Measurements from ENCODE around the gene MYO9A.

MYO9A gene

DNA sequence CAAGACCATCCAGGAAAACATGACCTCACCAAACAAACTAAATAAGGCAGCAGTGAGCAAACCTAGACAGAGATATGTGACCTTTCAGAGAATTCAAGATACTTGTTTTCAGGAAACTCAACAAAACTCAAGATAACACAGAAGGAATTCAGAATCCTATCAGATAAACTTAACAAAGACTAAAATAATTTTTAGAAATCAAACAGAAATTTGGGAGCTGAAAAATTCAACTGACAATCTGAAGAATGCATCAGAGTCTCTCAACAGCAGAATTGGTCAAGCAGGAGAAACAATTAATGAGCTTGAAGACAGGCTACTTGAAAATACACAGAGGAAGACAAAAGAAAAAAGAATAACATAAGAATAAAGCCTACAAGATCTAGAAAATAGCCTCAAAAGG, 55.6 kb downstream of the MYO9A start (continued):
- TF ChIP-seq, protein P1, sequence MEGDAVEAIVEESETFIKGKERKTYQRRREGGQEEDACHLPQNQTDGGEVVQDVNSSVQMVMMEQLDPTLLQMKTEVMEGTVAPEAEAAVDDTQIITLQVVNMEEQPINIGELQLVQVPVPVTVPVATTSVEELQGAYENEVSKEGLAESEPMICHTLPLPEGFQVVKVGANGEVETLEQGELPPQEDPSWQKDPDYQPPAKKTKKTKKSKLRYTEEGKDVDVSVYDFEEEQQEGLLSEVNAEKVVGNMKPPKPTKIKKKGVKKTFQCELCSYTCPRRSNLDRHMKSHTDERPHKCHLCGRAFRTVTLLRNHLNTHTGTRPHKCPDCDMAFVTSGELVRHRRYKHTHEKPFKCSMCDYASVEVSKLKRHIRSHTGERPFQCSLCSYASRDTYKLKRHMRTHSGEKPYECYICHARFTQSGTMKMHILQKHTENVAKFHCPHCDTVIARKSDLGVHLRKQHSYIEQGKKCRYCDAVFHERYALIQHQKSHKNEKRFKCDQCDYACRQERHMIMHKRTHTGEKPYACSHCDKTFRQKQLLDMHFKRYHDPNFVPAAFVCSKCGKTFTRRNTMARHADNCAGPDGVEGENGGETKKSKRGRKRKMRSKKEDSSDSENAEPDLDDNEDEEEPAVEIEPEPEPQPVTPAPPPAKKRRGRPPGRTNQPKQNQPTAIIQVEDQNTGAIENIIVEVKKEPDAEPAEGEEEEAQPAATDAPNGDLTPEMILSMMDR (tag by site-specific recombination; IDR thresholded peaks at IDR 0.05), result no peak
- TF ChIP-seq ZNF10 (tag by site-specific recombination; IDR thresholded peaks at IDR 0.05) (no peak), ZNF404 (tag by site-specific recombination; IDR thresholded peaks at IDR 0.05) (no peak), ZNF555 (tag by site-specific recombination; conservative IDR thresholded peaks at IDR 0.05) (no peak)
- TF ChIP-seq, protein P2, sequence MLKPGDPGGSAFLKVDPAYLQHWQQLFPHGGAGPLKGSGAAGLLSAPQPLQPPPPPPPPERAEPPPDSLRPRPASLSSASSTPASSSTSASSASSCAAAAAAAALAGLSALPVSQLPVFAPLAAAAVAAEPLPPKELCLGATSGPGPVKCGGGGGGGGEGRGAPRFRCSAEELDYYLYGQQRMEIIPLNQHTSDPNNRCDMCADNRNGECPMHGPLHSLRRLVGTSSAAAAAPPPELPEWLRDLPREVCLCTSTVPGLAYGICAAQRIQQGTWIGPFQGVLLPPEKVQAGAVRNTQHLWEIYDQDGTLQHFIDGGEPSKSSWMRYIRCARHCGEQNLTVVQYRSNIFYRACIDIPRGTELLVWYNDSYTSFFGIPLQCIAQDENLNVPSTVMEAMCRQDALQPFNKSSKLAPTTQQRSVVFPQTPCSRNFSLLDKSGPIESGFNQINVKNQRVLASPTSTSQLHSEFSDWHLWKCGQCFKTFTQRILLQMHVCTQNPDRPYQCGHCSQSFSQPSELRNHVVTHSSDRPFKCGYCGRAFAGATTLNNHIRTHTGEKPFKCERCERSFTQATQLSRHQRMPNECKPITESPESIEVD (tag by site-specific recombination; IDR thresholded peaks at IDR 0.05), result 0 out of 2 replicates have a peak, but pooled peaks have one; percentile 25

DNA sequence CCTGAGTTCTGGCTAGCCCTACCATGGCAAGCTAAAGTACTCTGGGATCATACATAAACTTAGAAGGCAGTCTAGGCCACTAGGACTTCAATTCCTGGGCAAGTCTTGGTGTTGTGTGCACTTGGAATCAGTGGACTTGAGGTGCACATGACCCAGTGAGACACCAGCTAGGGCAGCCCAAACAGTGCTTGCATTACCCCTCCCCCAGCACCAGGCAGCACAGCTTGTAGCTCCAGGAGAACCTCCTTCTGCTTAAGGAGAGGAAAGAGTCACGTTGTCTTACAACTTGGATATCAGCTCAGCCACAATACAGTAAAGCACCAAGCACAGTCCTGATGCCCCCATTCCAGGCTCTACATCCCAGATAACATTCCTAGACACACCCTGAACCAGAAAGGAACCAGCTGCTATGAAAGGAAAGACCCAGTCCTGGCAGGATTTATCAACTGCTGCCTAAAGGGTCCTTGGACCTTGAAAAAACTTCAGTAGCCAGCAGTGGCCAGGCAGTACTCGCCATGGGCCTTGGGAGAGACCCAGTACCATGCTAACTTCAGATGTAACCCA, 57.2 kb downstream of the MYO9A start:
- Histone ChIP-seq H3K36me3 (ENCODE audit: control insufficient read depth in 2 of 2, insufficient read depth in 1 of 2, low read length in 2 of 2) (no peaks in the 10 kb centered on the region), H3K4me3 (ENCODE audit: low read depth, low read length) (no peak overlapping the region), H3K9me3 (ENCODE audit: control insufficient read depth, insufficient read depth, low read depth, low read length) (no peaks in the 10 kb centered on the region), H3K27ac (ENCODE audit: extremely low read depth, low read depth, low read length) (no peak overlapping the region), H3K4me1 (ENCODE audit: control insufficient read depth, insufficient read depth, low read length) (peaks cover 24% of the 10 kb centered on the region)
- TF ChIP-seq, protein P1 (tag by site-specific recombination; IDR thresholded peaks at IDR 0.05), result no peak
- peak; percentile 54 for TF ChIP-seq ZNF600 (tag by site-specific recombination; IDR thresholded peaks at IDR 0.05)
- ChIA-PET CTCF (no interaction called here), POLR2A (no interaction called here)

DNA sequence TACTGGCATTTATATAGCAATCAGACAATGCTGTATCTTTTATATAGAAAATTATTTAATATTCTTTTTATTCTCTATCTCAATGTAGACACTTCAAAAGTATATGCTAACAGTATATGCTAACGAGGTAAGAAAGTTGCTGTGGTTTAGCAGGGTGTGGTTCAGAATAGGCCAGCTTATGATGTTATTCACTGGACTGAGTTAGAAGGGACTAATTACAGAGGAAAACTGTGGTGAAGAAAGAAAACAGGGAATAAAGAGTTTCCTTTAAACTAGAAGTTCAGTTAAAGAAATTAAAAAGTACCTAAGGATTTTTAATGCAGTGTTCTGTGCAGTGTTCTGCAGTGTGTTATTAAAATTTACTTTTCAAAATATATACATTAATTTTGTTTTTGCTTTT, 59.4 kb downstream of the MYO9A start:
- CTCF ChIA-PET, result interaction anchor here (0.6 kb wide), 1 partner anchor 16 kb away, joined by 4 read pairs; no protein-coding TSS in a partner anchor
- POLR2A ChIA-PET, result no interaction called here
- no peaks in the 10 kb centered on the region for H3K9me3 ChIP-seq (ENCODE audit: control insufficient read depth, insufficient read depth, low read depth, low read length)
- H3K36me3 ChIP-seq (ENCODE audit: control insufficient read depth in 2 of 2, insufficient read depth in 1 of 2, low read length in 2 of 2), result no peaks in the 10 kb centered on the region
- H3K4me1 ChIP-seq (ENCODE audit: control insufficient read depth, insufficient read depth, low read length), result peaks cover 24% of the 10 kb centered on the region
- TF ChIP-seq, protein P3, sequence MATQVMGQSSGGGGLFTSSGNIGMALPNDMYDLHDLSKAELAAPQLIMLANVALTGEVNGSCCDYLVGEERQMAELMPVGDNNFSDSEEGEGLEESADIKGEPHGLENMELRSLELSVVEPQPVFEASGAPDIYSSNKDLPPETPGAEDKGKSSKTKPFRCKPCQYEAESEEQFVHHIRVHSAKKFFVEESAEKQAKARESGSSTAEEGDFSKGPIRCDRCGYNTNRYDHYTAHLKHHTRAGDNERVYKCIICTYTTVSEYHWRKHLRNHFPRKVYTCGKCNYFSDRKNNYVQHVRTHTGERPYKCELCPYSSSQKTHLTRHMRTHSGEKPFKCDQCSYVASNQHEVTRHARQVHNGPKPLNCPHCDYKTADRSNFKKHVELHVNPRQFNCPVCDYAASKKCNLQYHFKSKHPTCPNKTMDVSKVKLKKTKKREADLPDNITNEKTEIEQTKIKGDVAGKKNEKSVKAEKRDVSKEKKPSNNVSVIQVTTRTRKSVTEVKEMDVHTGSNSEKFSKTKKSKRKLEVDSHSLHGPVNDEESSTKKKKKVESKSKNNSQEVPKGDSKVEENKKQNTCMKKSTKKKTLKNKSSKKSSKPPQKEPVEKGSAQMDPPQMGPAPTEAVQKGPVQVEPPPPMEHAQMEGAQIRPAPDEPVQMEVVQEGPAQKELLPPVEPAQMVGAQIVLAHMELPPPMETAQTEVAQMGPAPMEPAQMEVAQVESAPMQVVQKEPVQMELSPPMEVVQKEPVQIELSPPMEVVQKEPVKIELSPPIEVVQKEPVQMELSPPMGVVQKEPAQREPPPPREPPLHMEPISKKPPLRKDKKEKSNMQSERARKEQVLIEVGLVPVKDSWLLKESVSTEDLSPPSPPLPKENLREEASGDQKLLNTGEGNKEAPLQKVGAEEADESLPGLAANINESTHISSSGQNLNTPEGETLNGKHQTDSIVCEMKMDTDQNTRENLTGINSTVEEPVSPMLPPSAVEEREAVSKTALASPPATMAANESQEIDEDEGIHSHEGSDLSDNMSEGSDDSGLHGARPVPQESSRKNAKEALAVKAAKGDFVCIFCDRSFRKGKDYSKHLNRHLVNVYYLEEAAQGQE (tag by site-specific recombination; IDR thresholded peaks at IDR 0.05), result no peak
- TF ChIP-seq, protein P2 (tag by site-specific recombination; IDR thresholded peaks at IDR 0.05), result peak; percentile 73; the same call in 1 of the 2 replicates
- peak; percentile 42; the same call in 1 of the 2 replicates for TF ChIP-seq ZNF600 (tag by site-specific recombination; IDR thresholded peaks at IDR 0.05)
- no peak overlapping the region for H3K27ac ChIP-seq (ENCODE audit: extremely low read depth, low read depth, low read length)
- H3K4me3 ChIP-seq (ENCODE audit: low read depth, low read length), result no peak overlapping the region
